K562 (cell line): ENCODE data around the gene ZP3. TPM values are rescaled to one million over a fixed set of nuclear protein-coding genes. Genes with fewer than 3 reads are reported as not detected.
A peak's percentile ranks its signal among the peaks of the same experiment; 100 is the strongest.

Experiments
- DMBX1 ChIP-seq: fragments of 250-450 bp; sonication (Bioruptor Pico); IDR thresholded peaks from 2 replicates; pipeline ENCODE4 v1.8.0; 2022; ENCODE audit warnings: inconsistent platforms, mild to moderate bottlenecking, moderate library complexity, borderline replicate concordance
- ELF2 ChIP-seq: fragments of 250-450 bp; sonication (Bioruptor Pico); IDR thresholded peaks from 2 replicates; pipeline ENCODE4 v1.5.0; 2021; ENCODE audit warnings: mild to moderate bottlenecking
- HDGF ChIP-seq: fragments of 450-650 bp; IDR thresholded peaks from 2 replicates; pipeline ENCODE4 v1.6.1; 2016
- MCM7 ChIP-seq, 2 experiments: fragments of 450-650 bp; IDR thresholded peaks; 2 replicates each; pipeline ENCODE4 v1.6.1; 2016 to 2018
- MEIS2 ChIP-seq: fragments of 450-650 bp; IDR thresholded peaks from 2 replicates; pipeline ENCODE4 v1.6.1; 2014; ENCODE audit warnings: mild to moderate bottlenecking; ENCODE audit not compliant: partially characterized antibody
- MXI1 ChIP-seq: IDR thresholded peaks from 2 replicates; pipeline ENCODE4 v1.6.1; 2011; ENCODE audit warnings: low read depth, mild to moderate bottlenecking, improper control_type of control experiment, low read length
- NR3C1 ChIP-seq: sonication (generic); formaldehyde crosslinking; IDR thresholded peaks from 2 replicates; pipeline ENCODE4 v1.8.1; 2022; ENCODE audit warnings: missing genetic modification reagents
- POLR3G ChIP-seq: IDR thresholded peaks from 2 replicates; pipeline ENCODE4 v1.6.1; 2011; ENCODE audit not compliant: insufficient read length, insufficient replicate concordance; ENCODE audit errors: extremely low read depth
- PRPF4 ChIP-seq: fragments of 200-400 bp; formaldehyde crosslinking; IDR thresholded peaks from one replicate; pipeline ENCODE4 v1.6.1; 2017; ENCODE audit warnings: low read length, low read depth, mild to moderate bottlenecking; ENCODE audit not compliant: insufficient read depth, poor library complexity, severe bottlenecking
- RAD51 ChIP-seq: fragments of 450-650 bp; IDR thresholded peaks from 2 replicates; pipeline ENCODE4 v1.7.1; 2016; ENCODE audit warnings: low read depth, mild to moderate bottlenecking, borderline replicate concordance
- RBFOX2 ChIP-seq: fragments of 200-400 bp; formaldehyde crosslinking; IDR thresholded peaks from 2 replicates; pipeline ENCODE4 v1.6.1; 2017; ENCODE audit warnings: low read depth, mild to moderate bottlenecking, low read length, moderate library complexity
- SAP30 ChIP-seq: fragments of 200-600 bp; sonication (generic); IDR thresholded peaks from 2 replicates; pipeline ENCODE4 v1.6.1; 2012; ENCODE audit warnings: borderline replicate concordance, low read depth, mild to moderate bottlenecking, moderate library complexity, low read length, control low read depth, inconsistent platforms; ENCODE audit not compliant: insufficient read depth, poor library complexity, severe bottlenecking
- ZNF133 ChIP-seq: fragments of 250-450 bp; sonication (Bioruptor Pico); IDR thresholded peaks from 2 replicates; pipeline ENCODE4 v1.4.0; 2020; ENCODE audit warnings: mild to moderate bottlenecking
- ZNF197 ChIP-seq: fragments of 200-800 bp; sonication (Bioruptor generic); IDR thresholded peaks from 2 replicates; pipeline ENCODE4 v1.6.1; 2016; ENCODE audit warnings: low read depth, missing genetic modification characterization, missing compliant biosample characterization
- ZNF217 ChIP-seq: sonication (generic); formaldehyde crosslinking; IDR thresholded peaks from 2 replicates; pipeline ENCODE4 v1.8.0; 2022; ENCODE audit warnings: mild to moderate bottlenecking, missing genetic modification reagents
- ZNF282 ChIP-seq: sonication (generic); formaldehyde crosslinking; IDR thresholded peaks from 2 replicates; pipeline ENCODE4 v1.8.1; 2023; ENCODE audit warnings: missing genetic modification reagents
- polyA plus RNA-seq, 8 experiments: library from polyadenylated mRNA; depleted of rRNA in 4 of 8; stranded (reverse) in 5 of 8; unstranded in 3 of 8; fragments of >200 nt; fragmentation: Nextera tagmentation in 2 of 8; fragmentation: Illumina TruSeq in 1 of 8; extraction: Ambion mirVana in 2 of 8; extraction: Trizol in 1 of 8; gene quantifications; 2 replicates each; pipeline versions ENCODE4 v1.2.1 to v1.2.3, GENCODE V29; 2011 to 2014; ENCODE audit warnings: inconsistent platforms in 1 of 8, missing spikeins in 1 of 8
- total RNA-seq, 7 experiments: library from RNA; depleted of rRNA in 6 of 7; stranded (reverse); fragments of >200 nt in 6 of 7; fragmentation: Illumina TruSeq in 2 of 7; extraction: Trizol in 2 of 7; gene quantifications; 2 replicates each; pipeline versions ENCODE4 v1.2.1 to v1.2.3, GENCODE V29; 2011 to 2021; ENCODE audit warnings: low replicate concordance in 1 of 7
- TF ChIP-seq, protein P1 (sequence below): sonication (generic); formaldehyde crosslinking; IDR thresholded peaks from 2 replicates; pipeline ENCODE4 v1.5.0; 2020; ENCODE audit warnings: missing genetic modification reagents
- TF ChIP-seq, protein P2 (sequence below): sonication (generic); formaldehyde crosslinking; IDR thresholded peaks from 2 replicates; pipeline ENCODE4 v1.9.0; 2022; ENCODE audit warnings: mild to moderate bottlenecking, missing genetic modification reagents
- TF ChIP-seq, protein P3 (sequence below): sonication (generic); formaldehyde crosslinking; IDR thresholded peaks from 2 replicates; pipeline ENCODE4 v1.8.1; 2023; ENCODE audit warnings: mild to moderate bottlenecking, missing genetic modification reagents
- TF ChIP-seq, protein P4 (sequence below): sonication (generic); formaldehyde crosslinking; IDR thresholded peaks from 2 replicates; pipeline ENCODE4 v1.8.0; 2022; ENCODE audit warnings: mild to moderate bottlenecking, low read depth, missing genetic modification reagents
- TF ChIP-seq, protein P5 (sequence below): fragments of 450-650 bp; conservative IDR thresholded peaks from 2 replicates; pipeline ENCODE4 v1.6.1; 2016; ENCODE audit warnings: missing genetic modification characterization, low read depth, mild to moderate bottlenecking, missing compliant biosample characterization, moderate library complexity

Gene ZP3
- total and polyA plus RNA-seq, 9 of the 15 experiments (the other 6 are each of a cell fraction or from before 2014, with no cell fraction given): 1.4 to 3.8 (median 2.4) TPM

DNA sequence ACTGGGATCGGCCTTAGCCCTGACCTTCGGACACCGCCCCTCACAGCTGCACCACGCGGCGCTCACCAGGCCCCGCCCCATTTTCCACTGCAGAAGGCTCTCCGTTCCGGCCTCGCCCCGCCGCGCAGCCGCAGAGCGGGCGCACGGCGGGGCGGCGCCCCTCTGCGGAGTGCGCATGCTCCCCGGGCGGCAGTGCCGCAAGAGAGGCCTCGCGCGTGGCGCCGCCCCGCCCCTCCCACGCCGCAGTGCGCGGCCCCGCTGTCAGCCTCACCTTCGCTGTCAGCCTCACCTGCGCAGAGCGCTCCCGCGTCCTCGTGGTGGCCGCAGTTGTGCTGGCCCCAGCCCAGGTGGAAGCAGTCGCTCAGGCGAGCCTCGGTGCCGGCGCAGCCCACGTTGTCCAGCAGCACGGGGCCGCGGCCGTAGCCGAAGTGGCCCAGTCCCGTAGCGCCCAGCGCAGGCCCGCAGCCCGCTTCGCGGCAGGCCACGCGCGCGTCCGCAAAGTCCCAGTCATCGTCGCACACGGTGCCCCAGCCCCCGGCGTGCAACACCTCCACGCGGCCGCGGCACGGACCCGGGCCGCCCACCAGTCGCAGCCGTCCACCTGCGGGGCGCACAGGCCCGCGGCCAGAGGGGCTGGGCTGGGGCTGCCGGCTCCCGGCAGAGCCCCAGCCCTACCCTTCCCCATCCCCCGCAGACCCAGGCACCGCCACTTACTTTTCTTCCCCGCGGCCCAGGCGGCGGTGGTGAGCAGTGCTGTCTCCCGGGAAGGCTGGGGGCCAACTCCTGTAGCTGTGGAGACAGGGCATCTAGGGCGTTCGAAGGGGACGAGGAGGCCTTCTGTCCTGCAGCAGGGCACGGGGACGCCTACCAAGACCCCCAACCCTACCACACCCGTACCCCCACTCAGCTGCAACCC is 31.4 kb upstream of the ZP3 start (continued):
- TF ChIP-seq, protein P1, sequence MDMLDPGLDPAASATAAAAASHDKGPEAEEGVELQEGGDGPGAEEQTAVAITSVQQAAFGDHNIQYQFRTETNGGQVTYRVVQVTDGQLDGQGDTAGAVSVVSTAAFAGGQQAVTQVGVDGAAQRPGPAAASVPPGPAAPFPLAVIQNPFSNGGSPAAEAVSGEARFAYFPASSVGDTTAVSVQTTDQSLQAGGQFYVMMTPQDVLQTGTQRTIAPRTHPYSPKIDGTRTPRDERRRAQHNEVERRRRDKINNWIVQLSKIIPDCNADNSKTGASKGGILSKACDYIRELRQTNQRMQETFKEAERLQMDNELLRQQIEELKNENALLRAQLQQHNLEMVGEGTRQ (CRISPR knock-in tag): peak; percentile 44; the same call in 1 of the 2 replicates
- TF ChIP-seq, protein P2, sequence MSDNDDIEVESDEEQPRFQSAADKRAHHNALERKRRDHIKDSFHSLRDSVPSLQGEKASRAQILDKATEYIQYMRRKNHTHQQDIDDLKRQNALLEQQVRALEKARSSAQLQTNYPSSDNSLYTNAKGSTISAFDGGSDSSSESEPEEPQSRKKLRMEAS: peak; percentile 95
- TF ChIP-seq RAD51 (0 out of 2 replicates have a peak, but pooled peaks have one; percentile 34), HDGF (no peak), POLR3G (no peak), MXI1 (peak; percentile 82), PRPF4 (no peak), RBFOX2 (peak; percentile 92), ZNF133 (CRISPR knock-in tag) (no peak), NR3C1 (CRISPR knock-in tag) (peak; percentile 95), ZNF197 (CRISPR knock-in tag) (peak; percentile 78; the same call in 1 of the 2 replicates), DMBX1 (CRISPR knock-in tag) (0 out of 2 replicates have a peak, but pooled peaks have one; percentile 12), SAP30 (peak; percentile 81), MCM7 (IDR thresholded peaks at IDR 0.05) (no peak), ZNF282 (CRISPR knock-in tag) (peak; percentile 95), ELF2 (peak; percentile 70), ZNF217 (CRISPR knock-in tag) (no peak), MEIS2 (peak; percentile 96)
- TF ChIP-seq, protein P3, sequence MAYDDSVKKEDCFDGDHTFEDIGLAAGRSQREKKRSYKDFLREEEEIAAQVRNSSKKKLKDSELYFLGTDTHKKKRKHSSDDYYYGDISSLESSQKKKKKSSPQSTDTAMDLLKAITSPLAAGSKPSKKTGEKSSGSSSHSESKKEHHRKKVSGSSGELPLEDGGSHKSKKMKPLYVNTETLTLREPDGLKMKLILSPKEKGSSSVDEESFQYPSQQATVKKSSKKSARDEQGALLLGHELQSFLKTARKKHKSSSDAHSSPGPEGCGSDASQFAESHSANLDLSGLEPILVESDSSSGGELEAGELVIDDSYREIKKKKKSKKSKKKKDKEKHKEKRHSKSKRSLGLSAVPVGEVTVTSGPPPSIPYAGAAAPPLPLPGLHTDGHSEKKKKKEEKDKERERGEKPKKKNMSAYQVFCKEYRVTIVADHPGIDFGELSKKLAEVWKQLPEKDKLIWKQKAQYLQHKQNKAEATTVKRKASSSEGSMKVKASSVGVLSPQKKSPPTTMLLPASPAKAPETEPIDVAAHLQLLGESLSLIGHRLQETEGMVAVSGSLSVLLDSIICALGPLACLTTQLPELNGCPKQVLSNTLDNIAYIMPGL (CRISPR knock-in tag): peak; percentile 88
- TF ChIP-seq, protein P4, sequence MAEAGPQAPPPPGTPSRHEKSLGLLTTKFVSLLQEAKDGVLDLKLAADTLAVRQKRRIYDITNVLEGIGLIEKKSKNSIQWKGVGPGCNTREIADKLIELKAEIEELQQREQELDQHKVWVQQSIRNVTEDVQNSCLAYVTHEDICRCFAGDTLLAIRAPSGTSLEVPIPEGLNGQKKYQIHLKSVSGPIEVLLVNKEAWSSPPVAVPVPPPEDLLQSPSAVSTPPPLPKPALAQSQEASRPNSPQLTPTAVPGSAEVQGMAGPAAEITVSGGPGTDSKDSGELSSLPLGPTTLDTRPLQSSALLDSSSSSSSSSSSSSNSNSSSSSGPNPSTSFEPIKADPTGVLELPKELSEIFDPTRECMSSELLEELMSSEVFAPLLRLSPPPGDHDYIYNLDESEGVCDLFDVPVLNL (CRISPR knock-in tag): peak; percentile 81
- TF ChIP-seq, protein P5, sequence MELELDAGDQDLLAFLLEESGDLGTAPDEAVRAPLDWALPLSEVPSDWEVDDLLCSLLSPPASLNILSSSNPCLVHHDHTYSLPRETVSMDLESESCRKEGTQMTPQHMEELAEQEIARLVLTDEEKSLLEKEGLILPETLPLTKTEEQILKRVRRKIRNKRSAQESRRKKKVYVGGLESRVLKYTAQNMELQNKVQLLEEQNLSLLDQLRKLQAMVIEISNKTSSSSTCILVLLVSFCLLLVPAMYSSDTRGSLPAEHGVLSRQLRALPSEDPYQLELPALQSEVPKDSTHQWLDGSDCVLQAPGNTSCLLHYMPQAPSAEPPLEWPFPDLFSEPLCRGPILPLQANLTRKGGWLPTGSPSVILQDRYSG (tag): peak; percentile 91
